ENCODE measurements around the gene PTPRJ.

The PTPRJ gene

GRCh38 chr11:47977623-47978022 is 2.7 kb upstream of the PTPRJ start:
- H3K4me3 ChIP-seq (ENCODE audit: low read length): no peak overlapping the region
- no peak overlapping the region for H3K27ac ChIP-seq (ENCODE audit: low read depth, low read length)
- no peak overlapping the region for H3K9ac ChIP-seq (ENCODE audit: low read length)
- no peaks in the 10 kb centered on the region for H3K36me3 ChIP-seq (ENCODE audit: control insufficient read depth, insufficient read depth, low read length)
- peaks cover 4% of the 10 kb centered on the region for H3K4me1 ChIP-seq (ENCODE audit: control insufficient read depth, insufficient read depth, low read length)
- no peaks in the 10 kb centered on the region for H3K27me3 ChIP-seq (ENCODE audit: control insufficient read depth, insufficient read depth, low read length)

GRCh38 chr11:47979378-47980087 is 826 bp upstream of the PTPRJ start:
- Histone ChIP-seq H3K4me1 (ENCODE audit: control insufficient read depth, insufficient read depth, low read length) (peaks cover 4% of the 10 kb centered on the region), H3K4me3 (ENCODE audit: low read length) (peak overlapping the region; percentile 61), H3K27ac (ENCODE audit: low read depth, low read length) (peak overlapping the region; percentile 30), H3K36me3 (ENCODE audit: control insufficient read depth, insufficient read depth, low read length) (no peaks in the 10 kb centered on the region), H3K27me3 (ENCODE audit: control insufficient read depth, insufficient read depth, low read length) (no peaks in the 10 kb centered on the region), H3K9ac (ENCODE audit: low read length) (no peak overlapping the region)

DNA sequence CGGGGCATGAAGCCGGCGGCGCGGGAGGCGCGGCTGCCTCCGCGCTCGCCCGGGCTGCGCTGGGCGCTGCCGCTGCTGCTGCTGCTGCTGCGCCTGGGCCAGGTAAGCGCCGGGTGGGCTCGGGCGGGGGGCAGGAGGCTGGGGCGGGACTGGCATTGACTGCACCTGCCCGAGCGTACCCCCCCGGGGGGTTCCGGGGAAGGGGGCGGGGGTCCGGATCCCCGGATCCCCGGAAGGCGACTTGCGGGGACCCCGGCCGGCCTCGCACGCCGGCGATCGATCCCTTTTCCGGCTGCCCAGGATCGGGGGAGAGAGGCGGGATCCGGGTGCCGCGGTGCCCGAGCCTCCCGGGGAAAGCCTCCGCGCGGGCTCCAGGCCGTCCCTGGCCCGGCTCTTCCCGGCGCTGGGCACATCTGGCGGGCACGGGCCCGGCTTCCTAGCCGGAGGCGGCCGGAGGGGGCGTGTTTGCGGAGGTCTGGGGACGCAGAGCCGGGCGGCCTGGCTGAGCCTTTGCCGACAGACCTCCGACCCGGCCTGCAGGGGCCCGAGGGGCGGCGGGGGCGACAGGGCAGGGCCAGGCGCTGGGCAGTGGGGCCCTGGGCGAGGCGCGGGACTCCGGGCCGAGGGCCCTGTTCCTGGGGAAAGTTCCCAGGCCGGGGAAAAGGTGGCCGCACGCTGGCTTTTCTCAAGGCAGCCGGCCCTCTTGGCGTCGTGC is 705 bp downstream of the PTPRJ start:
- Histone ChIP-seq H3K27me3 (ENCODE audit: control insufficient read depth, insufficient read depth, low read length) (no peaks in the 10 kb centered on the region), H3K9ac (ENCODE audit: low read length) (peak overlapping the region; percentile 16), H3K36me3 (ENCODE audit: control insufficient read depth, insufficient read depth, low read length) (no peaks in the 10 kb centered on the region), H3K27ac (ENCODE audit: low read depth, low read length) (no peak overlapping the region), H3K4me3 (ENCODE audit: low read length) (peak overlapping the region; percentile 61), H3K4me1 (ENCODE audit: control insufficient read depth, insufficient read depth, low read length) (peaks cover 4% of the 10 kb centered on the region)

DNA sequence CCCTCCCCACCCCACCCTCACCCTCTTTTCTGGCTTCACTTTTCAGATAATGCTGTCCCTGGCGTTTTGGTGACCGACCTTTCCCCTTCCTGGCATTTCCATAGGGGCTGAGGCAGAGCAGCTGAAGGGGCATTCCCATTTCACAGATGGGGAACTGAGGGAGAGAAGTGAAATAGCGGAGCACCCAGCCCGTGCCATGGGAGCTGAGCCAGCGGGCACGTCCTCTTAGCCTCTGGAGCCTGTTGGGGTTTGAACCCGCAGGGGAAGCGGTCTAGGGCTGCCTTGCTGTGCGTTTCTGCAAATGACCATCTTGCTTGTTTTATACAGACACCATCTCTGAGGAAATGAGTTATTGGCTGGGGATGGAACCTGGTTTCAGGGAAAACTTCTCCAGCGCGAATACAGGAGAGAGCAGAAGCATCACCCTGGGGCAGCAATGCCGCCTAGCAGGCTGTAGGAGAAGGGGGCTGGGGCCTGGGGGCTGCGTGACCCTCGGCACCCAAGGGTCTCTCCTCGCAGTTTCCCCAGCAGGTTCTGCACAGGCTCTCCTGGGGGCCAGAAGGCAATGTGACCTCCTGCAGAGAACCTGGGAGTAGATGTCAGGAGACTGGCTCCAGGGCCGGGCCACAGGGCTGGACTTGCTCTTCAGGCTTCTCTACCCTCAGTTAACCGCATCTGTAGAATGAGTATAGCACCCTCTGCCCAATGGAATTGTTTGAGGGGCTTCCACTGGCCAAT is 1.5 kb downstream of the PTPRJ start:
- Histone ChIP-seq H3K4me1 (ENCODE audit: control insufficient read depth, insufficient read depth, low read length) (peaks cover 4% of the 10 kb centered on the region), H3K4me3 (ENCODE audit: low read length) (peak overlapping the region; percentile 61), H3K27me3 (ENCODE audit: control insufficient read depth, insufficient read depth, low read length) (no peaks in the 10 kb centered on the region), H3K36me3 (ENCODE audit: control insufficient read depth, insufficient read depth, low read length) (no peaks in the 10 kb centered on the region), H3K27ac (ENCODE audit: low read depth, low read length) (no peak overlapping the region), H3K9ac (ENCODE audit: low read length) (peak overlapping the region; percentile 16)

DNA sequence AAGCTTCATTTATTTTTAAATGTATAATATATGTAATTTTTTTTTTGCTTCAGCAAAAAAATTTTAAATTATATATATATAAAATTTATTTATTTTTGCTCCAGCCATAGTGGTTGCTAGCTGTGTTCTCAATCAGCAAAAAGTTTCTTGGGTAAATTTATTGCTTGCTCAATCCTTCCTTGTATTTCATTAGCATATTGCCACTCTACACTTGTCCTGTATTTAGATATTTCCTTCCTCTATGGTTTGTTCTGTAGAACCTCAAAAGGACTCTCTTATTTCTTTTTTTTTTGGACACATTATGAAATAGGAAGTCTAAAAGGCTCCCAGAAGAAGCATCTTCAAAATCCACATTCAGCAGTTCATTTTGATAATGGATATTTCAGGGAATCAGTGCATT is 2.3 kb downstream of the PTPRJ start:
- peaks cover 4% of the 10 kb centered on the region for H3K4me1 ChIP-seq (ENCODE audit: control insufficient read depth, insufficient read depth, low read length)
- H3K27ac ChIP-seq (ENCODE audit: low read depth, low read length): no peak overlapping the region
- no peak overlapping the region for H3K4me3 ChIP-seq (ENCODE audit: low read length)
- H3K36me3 ChIP-seq (ENCODE audit: control insufficient read depth, insufficient read depth, low read length): no peaks in the 10 kb centered on the region
- H3K9ac ChIP-seq (ENCODE audit: low read length): no peak overlapping the region
- no peaks in the 10 kb centered on the region for H3K27me3 ChIP-seq (ENCODE audit: control insufficient read depth, insufficient read depth, low read length)

DNA sequence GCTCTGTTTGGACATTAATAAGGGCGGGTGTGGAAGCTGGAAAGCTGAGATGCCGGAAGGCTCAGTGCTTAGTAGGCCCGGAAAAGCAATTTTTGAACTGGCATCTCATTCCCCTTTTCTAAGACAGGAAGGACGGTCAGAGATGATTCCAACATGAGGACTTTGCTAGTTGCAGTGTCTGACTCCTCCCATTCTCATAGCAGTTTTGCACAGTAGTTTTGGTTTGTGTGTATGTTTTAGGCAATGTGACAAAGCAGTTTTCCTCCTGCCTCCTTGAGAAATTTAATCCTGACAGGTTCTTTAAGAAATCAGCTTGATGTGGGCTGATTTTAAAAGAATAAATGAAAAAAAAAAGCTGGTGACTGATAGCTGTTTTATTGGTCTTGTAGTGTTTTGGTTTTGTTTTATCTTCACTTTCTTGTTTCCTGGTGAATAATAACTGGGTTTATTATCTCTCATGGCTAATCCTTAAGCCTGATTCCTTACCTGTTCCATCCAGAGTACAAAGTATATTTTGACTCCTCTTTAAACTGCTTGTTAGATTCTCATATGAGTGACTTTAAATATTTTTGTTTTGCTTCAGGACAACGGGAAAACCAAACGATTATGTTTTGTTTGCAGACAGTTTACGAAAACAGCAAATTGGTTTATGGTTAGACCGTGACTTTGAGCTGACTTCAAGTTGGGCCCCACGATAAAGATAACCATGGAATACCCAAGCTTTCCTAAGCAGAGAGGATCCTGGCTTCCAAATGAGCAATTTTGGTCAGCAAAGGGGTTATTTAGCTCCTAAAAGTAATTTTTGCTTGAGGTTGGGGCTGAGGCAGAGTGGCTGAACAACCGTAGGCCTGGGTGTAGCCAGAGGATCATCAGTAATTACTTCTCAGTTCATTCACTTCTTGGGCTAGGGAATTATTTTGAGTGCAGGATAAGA is 3.4 kb downstream of the PTPRJ start:
- Histone ChIP-seq H3K36me3 (ENCODE audit: control insufficient read depth, insufficient read depth, low read length) (no peaks in the 10 kb centered on the region), H3K9ac (ENCODE audit: low read length) (no peak overlapping the region), H3K27me3 (ENCODE audit: control insufficient read depth, insufficient read depth, low read length) (no peaks in the 10 kb centered on the region), H3K4me1 (ENCODE audit: control insufficient read depth, insufficient read depth, low read length) (peaks cover 4% of the 10 kb centered on the region), H3K27ac (ENCODE audit: low read depth, low read length) (no peak overlapping the region), H3K4me3 (ENCODE audit: low read length) (no peak overlapping the region)

DNA sequence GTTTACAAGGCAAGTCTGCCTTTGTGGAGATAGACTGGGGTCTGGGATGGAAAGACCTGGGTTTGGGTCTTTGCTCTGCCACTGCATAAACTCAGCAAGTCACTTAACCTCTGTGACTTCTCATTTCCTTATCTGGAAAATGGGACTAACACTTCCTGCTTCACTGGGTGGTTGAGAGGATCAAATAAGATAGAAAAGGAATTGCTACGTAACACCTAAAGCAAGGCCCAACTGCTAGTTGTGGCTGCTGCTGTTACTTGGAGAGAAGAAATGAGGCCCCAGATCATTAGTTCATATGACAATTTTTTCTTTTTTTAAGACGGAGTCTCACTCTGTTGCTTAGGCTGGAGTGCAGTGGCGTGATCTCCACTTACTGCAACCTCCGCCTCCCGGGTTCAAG is 5.9 kb downstream of the PTPRJ start:
- Histone ChIP-seq H3K4me1 (ENCODE audit: control insufficient read depth, insufficient read depth, low read length) (peaks cover 4% of the 10 kb centered on the region), H3K27ac (ENCODE audit: low read depth, low read length) (no peak overlapping the region), H3K36me3 (ENCODE audit: control insufficient read depth, insufficient read depth, low read length) (no peaks in the 10 kb centered on the region), H3K27me3 (ENCODE audit: control insufficient read depth, insufficient read depth, low read length) (no peaks in the 10 kb centered on the region), H3K4me3 (ENCODE audit: low read length) (no peak overlapping the region), H3K9ac (ENCODE audit: low read length) (no peak overlapping the region)

- Histone ChIP-seq H3K9ac (ENCODE audit: low read length) (no peak overlapping the region), H3K36me3 (ENCODE audit: control insufficient read depth, insufficient read depth, low read length) (no peaks in the 10 kb centered on the region), H3K4me1 (ENCODE audit: control insufficient read depth, insufficient read depth, low read length) (peaks cover 1% of the 10 kb centered on the region), H3K27ac (ENCODE audit: low read depth, low read length) (no peak overlapping the region), H3K27me3 (ENCODE audit: control insufficient read depth, insufficient read depth, low read length) (no peaks in the 10 kb centered on the region), H3K4me3 (ENCODE audit: low read length) (no peak overlapping the region)
These were observed 6.4 kb downstream of the PTPRJ start for GRCh38 chr11:47986742-47987141.

DNA sequence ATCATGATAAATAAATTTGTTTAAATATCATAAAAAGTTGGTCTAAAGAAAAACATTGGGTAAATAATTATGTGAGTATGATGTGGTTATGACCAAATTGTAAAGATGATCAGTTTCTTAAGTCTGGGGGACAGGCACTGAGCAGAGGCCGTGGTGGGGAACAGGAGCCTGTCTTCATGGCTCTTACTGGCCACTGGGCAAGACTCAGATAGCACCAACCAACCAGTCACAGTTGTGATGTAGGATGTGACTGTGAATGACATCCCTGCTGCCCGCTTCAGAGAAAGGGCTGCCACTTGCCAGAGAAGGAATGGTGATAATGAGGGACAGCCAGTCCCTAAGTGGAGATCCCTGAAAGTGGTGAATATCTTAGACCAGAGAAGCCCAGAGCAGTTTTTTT is 7.0 kb downstream of the PTPRJ start:
- H3K4me3 ChIP-seq (ENCODE audit: low read length): peak overlapping the region; percentile 25
- no peak overlapping the region for H3K27ac ChIP-seq (ENCODE audit: low read depth, low read length)
- H3K4me1 ChIP-seq (ENCODE audit: control insufficient read depth, insufficient read depth, low read length): no peaks in the 10 kb centered on the region

GRCh38 chr11:47987781-47988180 is 7.4 kb downstream of the PTPRJ start:
- Histone ChIP-seq H3K36me3 (ENCODE audit: control insufficient read depth, insufficient read depth, low read length) (no peaks in the 10 kb centered on the region), H3K27ac (ENCODE audit: low read depth, low read length) (no peak overlapping the region), H3K4me1 (ENCODE audit: control insufficient read depth, insufficient read depth, low read length) (no peaks in the 10 kb centered on the region), H3K9ac (ENCODE audit: low read length) (no peak overlapping the region), H3K27me3 (ENCODE audit: control insufficient read depth, insufficient read depth, low read length) (no peaks in the 10 kb centered on the region), H3K4me3 (ENCODE audit: low read length) (peak overlapping the region; percentile 25)

More for the DNA sequence above, 7.0 kb downstream of the PTPRJ start:
- Histone ChIP-seq H3K9ac (ENCODE audit: low read length) (no peak overlapping the region), H3K27me3 (ENCODE audit: control insufficient read depth, insufficient read depth, low read length) (no peaks in the 10 kb centered on the region), H3K36me3 (ENCODE audit: control insufficient read depth, insufficient read depth, low read length) (no peaks in the 10 kb centered on the region)

DNA sequence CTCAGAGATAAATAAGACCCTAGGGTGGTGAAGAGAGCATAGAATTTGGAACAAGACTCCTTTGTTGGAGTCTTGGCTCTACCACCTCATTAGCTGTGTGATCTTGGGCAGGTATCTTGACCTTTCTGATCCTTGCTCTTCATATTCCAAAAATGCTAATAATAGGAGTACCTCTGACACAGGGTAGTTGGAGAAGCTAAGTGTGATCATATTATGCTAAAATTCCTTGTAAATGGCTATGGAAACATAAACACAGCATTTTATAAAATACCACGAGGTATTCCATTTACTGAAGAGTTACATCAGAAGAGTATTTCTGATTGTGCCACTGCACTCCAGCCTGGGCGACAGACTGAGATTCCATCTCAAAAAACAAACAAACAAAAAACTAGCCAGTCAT is 9.4 kb downstream of the PTPRJ start:
- no peak overlapping the region for H3K9ac ChIP-seq (ENCODE audit: low read length)
- no peaks in the 10 kb centered on the region for H3K27me3 ChIP-seq (ENCODE audit: control insufficient read depth, insufficient read depth, low read length)
- no peaks in the 10 kb centered on the region for H3K4me1 ChIP-seq (ENCODE audit: control insufficient read depth, insufficient read depth, low read length)
- H3K27ac ChIP-seq (ENCODE audit: low read depth, low read length): no peak overlapping the region
- no peak overlapping the region for H3K4me3 ChIP-seq (ENCODE audit: low read length)
- H3K36me3 ChIP-seq (ENCODE audit: control insufficient read depth, insufficient read depth, low read length): no peaks in the 10 kb centered on the region
